DND-41 (cell line): ENCODE measurements around the gene THAP12.

ENCODE experiments used
- CTCF ChIP-seq: IDR thresholded peaks from 2 replicates; pipeline ENCODE4 v1.5.1; 2012; ENCODE audit warnings: borderline replicate concordance, low read length, moderate library complexity, mild to moderate bottlenecking; ENCODE audit not compliant: poor library complexity, severe bottlenecking; ENCODE audit errors: extremely low read depth
- EZH2 ChIP-seq: IDR thresholded peaks from 3 replicates; pipeline ENCODE4 v1.6.1; 2012; ENCODE audit warnings: borderline replicate concordance, low read depth, mild to moderate bottlenecking, moderate library complexity, low read length, inconsistent platforms; ENCODE audit not compliant: severe bottlenecking

- TF ChIP-seq CTCF, result peak; percentile 66
- TF ChIP-seq EZH2, result no peak
These were observed at the start of gene THAP12, which contains the start of gene GVQW3 for GRCh38 chr11:76380977-76381719.
